Measurements from ENCODE around the gene RUNX2. TPM values are rescaled to one million over a fixed set of nuclear protein-coding genes. Genes with fewer than 3 reads are reported as not detected.

RUNX2 gene
- polyA plus RNA-seq, 3 donors: 0.13 to 0.34 (median 0.31) TPM

GRCh38 chr6:45637056-45637455, 308.9 kb downstream of the RUNX2 start:
- WGBS, 3 donors: 71 to 91% (median 88%) methylated on average over 3 of the region's 3 CpGs
- H3K27ac ChIP-seq (ENCODE audit: low read depth, low read length): no peak overlapping the region

- no peak overlapping the region for H3K27ac ChIP-seq (ENCODE audit: low read depth, low read length)
- WGBS, 3 donors: 67 to 82% (median 72%) methylated on average over 7 of the region's 7 CpGs
Measured at GRCh38 chr6:45637611-45638257, 309.6 kb downstream of the RUNX2 start.

- no peak overlapping the region for H3K27ac ChIP-seq (ENCODE audit: low read depth, low read length)
- whole genome bisulfite sequencing, 3 donors: 72 to 88% (median 79%) methylated on average over 2 of the region's 2 CpGs
Measured at GRCh38 chr6:45640081-45640491, 312.0 kb downstream of the RUNX2 start.

GRCh38 chr6:45640811-45641210, 312.7 kb downstream of the RUNX2 start:
- no peak overlapping the region for H3K27ac ChIP-seq (ENCODE audit: low read depth, low read length)
- 89 to 94% (median 92%) methylated on average over 13 of the region's 13 CpGs for WGBS, 3 donors

- no peak overlapping the region for H3K27ac ChIP-seq (ENCODE audit: low read depth, low read length)
- 91 to 94% (median 91%) methylated on average over 20 of the region's 20 CpGs for WGBS, 3 donors
Measured at GRCh38 chr6:45642331-45643125, 314.4 kb downstream of the RUNX2 start.

GRCh38 chr6:45643126-45643525, 315.0 kb downstream of the RUNX2 start:
- no peak overlapping the region for H3K27ac ChIP-seq (ENCODE audit: low read depth, low read length)
- WGBS, 3 donors: 61 to 78% (median 65%) methylated on average over 3 of the region's 3 CpGs

GRCh38 chr6:45644720-45645119, 316.6 kb downstream of the RUNX2 start:
- H3K27ac ChIP-seq (ENCODE audit: low read depth, low read length): no peak overlapping the region

- no peak overlapping the region for H3K27ac ChIP-seq (ENCODE audit: low read depth, low read length)
- WGBS, 3 donors: 83 to 86% (median 85%) methylated on average over 3 of the region's 3 CpGs
Measured at GRCh38 chr6:45645302-45645701, 317.2 kb downstream of the RUNX2 start.

GRCh38 chr6:45647341-45648261, 319.5 kb downstream of the RUNX2 start:
- H3K27ac ChIP-seq (ENCODE audit: low read depth, low read length): no peak overlapping the region
- WGBS, 3 donors: 80 to 86% (median 81%) methylated on average over 7 of the region's 7 CpGs

- no peak overlapping the region for H3K27ac ChIP-seq (ENCODE audit: low read depth, low read length)
- 73 to 84% (median 82%) methylated on average over 5 of the region's 5 CpGs for WGBS, 3 donors
Measured at GRCh38 chr6:45648262-45648620, 320.1 kb downstream of the RUNX2 start.

- WGBS, 3 donors: 64 to 75% (median 66%) methylated on average over 3 of the region's 3 CpGs
- no peak overlapping the region for H3K27ac ChIP-seq (ENCODE audit: low read depth, low read length)
Measured at GRCh38 chr6:45650524-45651135, 322.5 kb downstream of the RUNX2 start.

- WGBS, 3 donors: 96 to 98% (median 97%) methylated on average over 3 of the region's 3 CpGs
- H3K27ac ChIP-seq (ENCODE audit: low read depth, low read length): no peak overlapping the region
Measured at GRCh38 chr6:45651301-45651700, 323.2 kb downstream of the RUNX2 start.

- no peak overlapping the region for H3K27ac ChIP-seq (ENCODE audit: low read depth, low read length)
- WGBS, 3 donors: 86 to 92% (median 86%) methylated on average over 1 of the region's 1 CpG
Measured at GRCh38 chr6:45652416-45652815, 324.3 kb downstream of the RUNX2 start.

- 78 to 87% (median 86%) methylated on average over 4 of the region's 4 CpGs for WGBS, 3 donors
- no peak overlapping the region for H3K27ac ChIP-seq (ENCODE audit: low read depth, low read length)
Measured at GRCh38 chr6:45653117-45653883, 325.2 kb downstream of the RUNX2 start.

GRCh38 chr6:45654673-45655072, 326.5 kb downstream of the RUNX2 start:
- 83 to 90% (median 83%) methylated on average over 2 of the region's 2 CpGs for WGBS, 3 donors
- H3K27ac ChIP-seq (ENCODE audit: low read depth, low read length): no peak overlapping the region

GRCh38 chr6:45655745-45656476, 327.8 kb downstream of the RUNX2 start:
- 71 to 84% (median 77%) methylated on average over 4 of the region's 4 CpGs for WGBS, 3 donors

GRCh38 chr6:45657226-45657625, 329.1 kb downstream of the RUNX2 start:
- H3K27ac ChIP-seq (ENCODE audit: low read depth, low read length): no peak overlapping the region

More at GRCh38 chr6:45655745-45656476, 327.8 kb downstream of the RUNX2 start:
- no peak overlapping the region for H3K27ac ChIP-seq (ENCODE audit: low read depth, low read length)

Data from adipose tissue (tissue), 3 donors.